Measurements from ENCODE around the gene POR.
"Not testable (repeated sequence)": the region's sequence is repeated elsewhere in the genome, so short reads cannot be mapped to it uniquely, and the experiment has no call there.

Gene POR

GRCh38 chr7:75988568-75989499, 73.9 kb downstream of the POR start:
- no peak for DNase-seq (ENCODE audit: low read depth in 1 of 2, low spot score in 1 of 2)

- DNase-seq (ENCODE audit: low read depth in 1 of 2, low spot score in 1 of 2), result no peak
These were observed 74.8 kb downstream of the POR start for GRCh38 chr7:75989500-75990388.

GRCh38 chr7:75991531-75992082, 76.7 kb downstream of the POR start:
- DNase-seq (ENCODE audit: low read depth in 1 of 2, low spot score in 1 of 2), result no peak

- no peak for DNase-seq (ENCODE audit: low read depth in 1 of 2, low spot score in 1 of 2)
These were observed 77.3 kb downstream of the POR start for GRCh38 chr7:75992083-75992755.

- no peak for DNase-seq (ENCODE audit: low read depth in 1 of 2, low spot score in 1 of 2)
These were observed 78.9 kb downstream of the POR start for GRCh38 chr7:75993689-75994387.

- peak; percentile 88 to 89 for DNase-seq (ENCODE audit: low read depth in 1 of 2, low spot score in 1 of 2)
These were observed 79.6 kb downstream of the POR start, which contains the start of gene TMEM120A for GRCh38 chr7:75994388-75995051. TSS of gene TMEM120A (minus strand) at chr7:75994595. CDS start at chr7:75994570, 25 bp downstream.

- DNase-seq (ENCODE audit: low read depth in 1 of 2, low spot score in 1 of 2), result no peak
These were observed 80.1 kb downstream of the POR start for GRCh38 chr7:75995052-75995471.

GRCh38 chr7:75995996-75996395, 81.0 kb downstream of the POR start:
- DNase-seq (ENCODE audit: low read depth in 1 of 2, low spot score in 1 of 2), result no peak

- DNase-seq (ENCODE audit: low read depth in 1 of 2, low spot score in 1 of 2), result no peak
These were observed 81.5 kb downstream of the POR start for GRCh38 chr7:75996476-75996875.

GRCh38 chr7:75998038-75998437, 83.1 kb downstream of the POR start:
- DNase-seq (ENCODE audit: low read depth in 1 of 2, low spot score in 1 of 2), result no peak

GRCh38 chr7:76000566-76000965, 85.6 kb downstream of the POR start:
- no peak for DNase-seq (ENCODE audit: low read depth in 1 of 2, low spot score in 1 of 2)

- no peak for DNase-seq (ENCODE audit: low read depth in 1 of 2, low spot score in 1 of 2)
These were observed 87.2 kb downstream of the POR start for GRCh38 chr7:76002139-76002538.

GRCh38 chr7:76002822-76003221, 87.9 kb downstream of the POR start:
- DNase-seq (ENCODE audit: low read depth in 1 of 2, low spot score in 1 of 2), result no peak

GRCh38 chr7:76003351-76003750, 88.4 kb downstream of the POR start:
- DNase-seq (ENCODE audit: low read depth in 1 of 2, low spot score in 1 of 2), result no peak

- not testable (repeated sequence) for DNase-seq (ENCODE audit: low read depth in 1 of 2, low spot score in 1 of 2)
These were observed 90.0 kb downstream of the POR start for GRCh38 chr7:76005004-76005403.

- no peak for DNase-seq (ENCODE audit: low read depth in 1 of 2, low spot score in 1 of 2)
These were observed 93.3 kb downstream of the POR start for GRCh38 chr7:76008156-76008687.

- no peak for DNase-seq (ENCODE audit: low read depth in 1 of 2, low spot score in 1 of 2)
These were observed 95.0 kb downstream of the POR start for GRCh38 chr7:76009672-76010600.

- DNase-seq (ENCODE audit: low read depth in 1 of 2, low spot score in 1 of 2), result no peak
These were observed 96.5 kb downstream of the POR start for GRCh38 chr7:76011442-76011861.
